Ectodermal cell (in vitro differentiated cells): ENCODE measurements around the gene VSIG10.
"Not testable (repeated sequence)": the region's sequence is repeated elsewhere in the genome, so short reads cannot be mapped to it uniquely, and the experiment has no call there.

ENCODE experiments used
- H3K27ac ChIP-seq: 2 replicates; pipeline ENCODE4 v1.7.0; 2013; ENCODE audit warnings: mild to moderate bottlenecking, low read depth, low read length; ENCODE audit not compliant: insufficient read depth, poor library complexity, severe bottlenecking
- H3K27me3 ChIP-seq: 2 replicates; pipeline ENCODE4 v1.7.0; 2013; ENCODE audit warnings: mild to moderate bottlenecking, low read length; ENCODE audit not compliant: insufficient read depth, control insufficient read depth, poor library complexity, severe bottlenecking
- H3K36me3 ChIP-seq: one replicate; pipeline ENCODE4 v1.7.0; 2013; ENCODE audit warnings: low read length; ENCODE audit not compliant: control insufficient read depth, insufficient read depth
- H3K4me1 ChIP-seq: one replicate; pipeline ENCODE4 v1.7.0; 2013; ENCODE audit warnings: low read length; ENCODE audit not compliant: control insufficient read depth, insufficient read depth
- H3K4me3 ChIP-seq: 2 replicates; pipeline ENCODE4 v1.7.0; 2013; ENCODE audit warnings: low read depth, low read length, control low read depth; ENCODE audit not compliant: insufficient read depth
- H3K9me3 ChIP-seq: 2 replicates; pipeline ENCODE4 v1.7.0; 2013; ENCODE audit warnings: mild to moderate bottlenecking, low read length, moderate library complexity; ENCODE audit not compliant: control insufficient read depth
- WGBS, 2 experiments: methylation state at CpG; one replicate each; pipeline ENCODE4 v1.1.7; 2013; ENCODE audit warnings: missing lambda C conversion rate in 2 of 2; 5-methylcytosine and 5-hydroxymethylcytosine counted together

Gene VSIG10

DNA sequence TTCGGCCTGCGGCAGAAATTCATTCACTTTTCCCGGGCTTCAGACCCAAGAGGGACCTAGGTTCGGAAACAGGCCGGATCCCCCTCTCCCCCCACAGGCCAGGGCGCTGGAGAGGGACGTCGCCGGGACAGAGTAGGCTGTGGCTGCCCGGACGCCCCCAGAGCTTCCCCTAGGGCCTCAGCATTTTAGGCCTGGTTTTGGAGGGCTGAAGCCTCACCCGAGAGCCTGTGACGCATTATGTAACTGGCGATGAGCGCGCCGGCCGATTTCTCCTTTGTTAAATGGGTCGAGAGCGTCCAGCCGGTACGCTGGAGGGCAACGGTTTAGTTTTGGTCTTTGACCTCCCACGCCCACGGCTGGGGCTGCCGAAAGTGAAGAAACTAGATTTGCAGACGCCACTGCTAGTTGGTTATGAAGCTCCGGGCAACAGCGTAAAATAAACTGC is 32.8 kb upstream of the VSIG10 start:
- H3K27me3 ChIP-seq: no peaks in the 10 kb centered on the region
- peak overlapping the region; percentile 95 for H3K4me3 ChIP-seq
- H3K27ac ChIP-seq: peak overlapping the region; percentile 70
- WGBS, 2 experiments: 6 to 7% methylated on average over 29 of the region's 29 CpGs
- H3K36me3 ChIP-seq: peaks cover 20% of the 10 kb centered on the region
- no peaks in the 10 kb centered on the region for H3K4me1 ChIP-seq
- H3K9me3 ChIP-seq: no peaks in the 10 kb centered on the region

GRCh38 chr12:118135788-118136558 is 32.2 kb upstream of the VSIG10 start, which contains the start of gene PEBP1:
Gene PEBP1, plus strand, starts transcription at chr12:118136124. Its CDS starts 86 bp downstream, at chr12:118136210.
- Histone ChIP-seq H3K4me1 (no peaks in the 10 kb centered on the region), H3K36me3 (peaks cover 15% of the 10 kb centered on the region), H3K27me3 (no peaks in the 10 kb centered on the region), H3K27ac (peak within 1 kb of the TSS; percentile 70), H3K9me3 (no peaks in the 10 kb centered on the region), H3K4me3 (peak within 1 kb of the TSS; percentile 95)
- WGBS, 2 experiments: 1% methylated on average over 70 of the region's 70 CpGs

GRCh38 chr12:118129436-118129835 is 25.6 kb upstream of the VSIG10 start:
- H3K36me3 ChIP-seq, H3K27ac ChIP-seq, H3K4me3 ChIP-seq, H3K9me3 ChIP-seq, H3K27me3 ChIP-seq, H3K4me1 ChIP-seq: not testable (repeated sequence)
- 93 to 94% methylated on average over 5 of the region's 5 CpGs for WGBS, 2 experiments

DNA sequence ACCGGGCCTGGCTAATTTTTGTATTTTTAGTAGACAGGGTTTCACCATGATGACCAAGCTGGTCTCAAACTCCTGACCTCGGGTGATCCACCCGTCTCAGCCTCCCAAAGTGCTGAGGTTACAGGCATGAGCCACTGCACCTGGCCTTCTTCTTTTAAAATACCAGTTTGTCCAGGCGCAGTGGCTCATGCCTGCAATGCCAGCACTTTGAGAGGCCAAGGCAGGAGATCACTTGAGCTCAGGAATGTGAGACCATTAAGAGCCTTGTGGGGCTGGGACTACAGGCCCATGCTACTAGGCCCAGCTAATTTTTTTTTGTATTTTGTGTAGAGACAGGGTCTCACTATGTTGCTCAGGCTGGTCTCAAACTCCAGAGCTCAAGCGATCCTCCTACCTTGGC is 24.1 kb upstream of the VSIG10 start:
- Histone ChIP-seq H3K36me3 (no peaks in the 10 kb centered on the region), H3K9me3 (no peaks in the 10 kb centered on the region), H3K27ac (no peak overlapping the region), H3K27me3 (no peaks in the 10 kb centered on the region), H3K4me1 (no peaks in the 10 kb centered on the region), H3K4me3 (no peak overlapping the region)
- WGBS, 2 experiments: 94% methylated on average over 5 of the region's 5 CpGs

DNA sequence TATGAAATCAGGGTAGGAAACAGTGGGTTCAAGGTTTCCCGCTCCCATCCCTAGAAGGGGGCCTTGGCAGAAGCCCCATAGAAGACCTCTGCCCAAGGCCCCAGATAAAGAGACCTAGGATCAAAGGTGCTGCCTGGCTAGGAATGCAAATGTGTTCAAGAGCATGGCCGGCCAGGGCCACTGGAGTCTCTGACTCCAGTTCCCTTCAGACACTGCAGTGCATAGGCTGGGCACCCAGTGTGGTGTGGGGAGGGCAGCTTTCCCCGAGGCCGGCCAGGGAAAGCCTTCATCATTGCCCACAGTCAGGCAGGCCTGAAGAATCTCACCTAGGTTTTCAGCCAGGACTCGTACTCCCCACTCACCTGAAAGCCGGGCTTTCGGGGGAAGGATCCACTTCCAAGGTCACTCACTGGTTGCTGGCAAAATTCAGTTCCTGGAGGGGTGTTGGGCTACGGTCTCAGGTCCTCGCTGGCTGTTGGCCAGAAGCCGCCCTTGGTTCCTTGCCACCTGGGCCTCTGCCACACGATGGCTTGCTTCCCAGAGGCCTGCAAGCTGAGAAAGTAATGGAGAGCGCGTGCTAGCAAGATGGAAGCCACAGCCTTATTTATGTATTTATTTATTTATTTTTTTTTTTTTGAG is 22.4 kb upstream of the VSIG10 start:
- H3K4me1 ChIP-seq: no peaks in the 10 kb centered on the region
- no peak overlapping the region for H3K27ac ChIP-seq
- no peaks in the 10 kb centered on the region for H3K9me3 ChIP-seq
- H3K27me3 ChIP-seq: no peaks in the 10 kb centered on the region
- WGBS, 2 experiments: 92 to 93% methylated on average over 11 to 13 of the region's 13 CpGs
- no peaks in the 10 kb centered on the region for H3K36me3 ChIP-seq
- H3K4me3 ChIP-seq: no peak overlapping the region

GRCh38 chr12:118125743-118126118 is 21.9 kb upstream of the VSIG10 start:
- no peaks in the 10 kb centered on the region for H3K27me3 ChIP-seq
- no peaks in the 10 kb centered on the region for H3K36me3 ChIP-seq
- WGBS, 2 experiments: 89 to 98% methylated on average over 1 to 4 of the region's 4 CpGs
- no peak overlapping the region for H3K27ac ChIP-seq
- no peak overlapping the region for H3K4me3 ChIP-seq
- no peaks in the 10 kb centered on the region for H3K4me1 ChIP-seq
- H3K9me3 ChIP-seq: no peaks in the 10 kb centered on the region

DNA sequence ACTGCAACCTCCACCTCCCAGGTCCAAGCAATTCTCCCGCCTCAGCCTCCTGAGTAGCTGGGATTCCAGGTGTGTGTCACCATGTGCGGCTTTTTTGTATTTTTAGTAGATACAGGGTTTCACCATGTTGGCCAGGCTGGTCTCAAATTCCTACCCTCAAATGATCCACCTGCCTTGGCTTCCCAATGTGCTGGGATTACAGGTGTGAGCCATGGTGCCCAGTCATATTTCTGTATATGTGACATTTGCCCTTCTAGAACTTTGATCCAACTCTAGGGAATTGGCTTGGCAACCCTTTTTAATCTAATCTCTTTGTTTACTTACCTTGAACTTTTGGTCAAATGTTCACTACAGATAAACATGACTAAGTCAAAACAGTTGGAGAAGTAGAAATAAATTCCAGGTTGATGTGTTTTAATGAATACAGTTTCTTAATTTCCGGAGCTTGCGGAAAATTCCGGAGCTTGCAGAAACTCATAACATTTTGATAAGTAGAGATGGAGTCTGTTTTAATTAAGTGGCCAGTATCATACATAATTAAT is 20.6 kb upstream of the VSIG10 start:
- no peaks in the 10 kb centered on the region for H3K4me1 ChIP-seq
- H3K4me3 ChIP-seq: no peak overlapping the region
- H3K9me3 ChIP-seq: no peaks in the 10 kb centered on the region
- H3K36me3 ChIP-seq: no peaks in the 10 kb centered on the region
- H3K27me3 ChIP-seq: no peaks in the 10 kb centered on the region
- H3K27ac ChIP-seq: no peak overlapping the region
- 89 to 98% methylated on average over 5 of the region's 5 CpGs for WGBS, 2 experiments

- H3K36me3 ChIP-seq: no peaks in the 10 kb centered on the region
- no peaks in the 10 kb centered on the region for H3K4me1 ChIP-seq
- no peaks in the 10 kb centered on the region for H3K27me3 ChIP-seq
- no peak overlapping the region for H3K4me3 ChIP-seq
- no peaks in the 10 kb centered on the region for H3K9me3 ChIP-seq
- WGBS, 2 experiments: 96 to 97% methylated on average over 6 of the region's 6 CpGs
- H3K27ac ChIP-seq: no peak overlapping the region
Observed at GRCh38 chr12:118122264-118122663, 18.5 kb upstream of the VSIG10 start.

DNA sequence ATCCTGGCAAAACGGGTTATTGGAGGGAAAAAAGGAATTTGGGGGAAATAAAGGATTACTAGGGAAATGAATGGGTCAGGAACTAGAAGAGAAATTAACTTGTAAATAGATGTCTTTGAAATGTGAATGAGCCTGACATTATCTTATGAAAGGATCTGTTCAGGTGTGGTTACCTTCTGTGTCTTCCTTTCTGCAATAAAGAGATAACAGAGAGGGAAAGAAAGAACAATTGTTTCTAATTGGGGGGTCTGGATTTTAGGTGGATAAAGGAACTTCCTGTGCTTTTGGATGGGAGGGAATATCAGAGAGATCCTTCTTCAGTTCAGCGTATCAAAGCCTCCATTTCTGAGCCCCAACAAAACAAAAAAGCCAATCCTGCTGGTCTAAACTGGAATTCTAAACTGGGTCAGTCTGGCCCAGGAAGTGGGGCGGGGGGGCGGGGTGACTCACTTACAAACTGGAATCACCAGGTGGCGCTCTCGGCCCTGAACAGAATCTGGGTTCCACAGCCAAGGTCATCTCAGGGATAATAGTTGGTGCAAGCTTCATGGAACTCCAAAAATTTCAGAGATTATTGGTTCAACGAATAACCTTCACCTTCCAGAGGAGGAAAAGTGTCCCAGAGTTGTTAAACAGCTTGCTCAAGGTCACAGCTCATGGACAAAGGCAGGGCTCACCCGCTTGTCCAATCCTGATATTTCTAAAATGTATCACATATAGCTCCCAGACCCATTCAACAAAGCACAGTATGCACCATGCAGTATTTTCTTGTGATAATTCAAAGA is 17.0 kb upstream of the VSIG10 start:
- H3K36me3 ChIP-seq: no peaks in the 10 kb centered on the region
- H3K27ac ChIP-seq: no peak overlapping the region
- H3K27me3 ChIP-seq: no peaks in the 10 kb centered on the region
- H3K4me1 ChIP-seq: no peaks in the 10 kb centered on the region
- 12 to 15% methylated on average over 8 of the region's 8 CpGs for WGBS, 2 experiments
- no peak overlapping the region for H3K4me3 ChIP-seq
- H3K9me3 ChIP-seq: no peaks in the 10 kb centered on the region

DNA sequence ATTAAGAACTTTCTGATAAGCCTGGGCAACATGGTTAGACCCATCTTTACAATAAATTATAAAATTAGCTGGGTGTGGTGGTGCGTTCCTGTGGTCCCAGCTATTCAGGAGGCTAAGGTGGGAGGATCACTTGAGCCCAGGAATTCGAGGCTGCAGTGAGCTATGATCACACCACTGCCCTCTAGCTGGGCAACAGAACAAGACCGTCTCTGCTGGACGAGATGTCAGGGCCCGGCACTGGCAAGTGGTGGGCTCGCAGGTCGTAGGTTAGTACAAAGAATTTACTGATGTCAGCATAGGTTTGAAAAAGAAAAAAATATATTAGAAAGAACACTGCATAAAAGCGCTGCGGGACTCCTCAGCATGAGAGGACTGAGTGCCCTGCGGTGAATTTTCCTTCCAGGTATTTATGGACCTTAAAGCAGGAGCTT is 15.7 kb upstream of the VSIG10 start:
- Histone ChIP-seq H3K27me3 (no peaks in the 10 kb centered on the region), H3K9me3 (no peaks in the 10 kb centered on the region), H3K4me3 (no peak overlapping the region), H3K36me3 (no peaks in the 10 kb centered on the region), H3K4me1 (no peaks in the 10 kb centered on the region), H3K27ac (no peak overlapping the region)
- WGBS, 2 experiments: 45 to 53% methylated on average over 10 of the region's 10 CpGs
